ENCODE results near the gene COL25A1.

Gene COL25A1

DNA sequence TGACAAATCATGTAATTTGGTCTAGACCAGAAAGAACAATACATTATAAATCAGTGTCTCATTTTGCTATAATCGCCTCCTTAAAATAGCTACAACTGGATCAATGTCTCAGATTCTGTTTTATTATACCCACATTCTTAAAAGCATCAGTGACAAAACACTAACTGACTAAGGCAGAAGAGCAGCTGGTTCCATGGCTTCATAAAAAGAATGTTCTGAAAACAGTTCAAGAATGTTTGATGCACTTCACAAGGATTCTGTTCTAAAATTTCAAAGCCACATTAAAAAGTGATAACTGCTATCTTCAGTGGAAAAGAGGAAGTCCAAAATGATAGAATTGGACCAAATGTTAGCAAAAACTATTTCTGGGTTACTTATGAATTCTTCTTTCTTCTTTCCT lies 69.8 kb downstream of the COL25A1 start:
- no peak for DNase-seq
- intact Hi-C loops (cut with DNase I) = no loop called here

DNA sequence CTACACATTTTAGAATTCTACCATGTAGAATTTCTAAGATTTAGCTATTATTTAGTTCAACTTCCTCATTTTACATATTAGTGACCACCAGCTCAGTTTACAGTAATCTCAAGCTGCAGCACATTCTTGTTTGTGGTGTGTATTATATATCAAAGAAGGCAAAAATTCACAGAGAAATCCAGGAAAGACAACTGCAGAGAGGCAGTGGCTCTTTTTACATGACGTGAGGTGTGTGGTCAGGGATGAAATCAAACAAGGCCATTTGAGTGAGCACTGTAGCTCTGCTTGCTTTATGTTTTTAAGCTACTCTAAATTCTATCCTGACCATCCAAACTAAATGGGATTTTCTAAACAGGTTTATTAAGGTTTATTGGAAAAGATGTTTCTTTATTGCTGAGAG lies 71.1 kb downstream of the COL25A1 start:
- no peak for DNase-seq
- intact Hi-C loops (cut with DNase I) = no loop called here

DNA sequence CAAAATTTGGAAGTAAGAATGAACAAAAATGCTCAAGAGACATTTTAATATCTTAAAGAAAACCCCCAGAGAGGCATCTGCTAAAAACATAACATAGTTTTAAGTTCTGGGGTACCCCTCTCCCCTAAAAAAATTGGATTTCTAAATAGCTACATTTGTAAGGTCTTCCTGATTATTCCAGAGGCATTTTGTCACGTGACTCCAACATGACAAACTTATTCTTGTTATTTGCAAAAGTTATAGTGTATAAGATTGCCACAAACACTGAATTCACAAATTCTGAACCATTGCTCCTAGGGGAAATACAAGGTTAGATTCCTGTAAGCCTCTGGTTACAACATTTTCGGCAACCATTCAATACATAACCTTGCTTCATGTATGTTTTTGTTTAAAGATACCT lies 73.4 kb downstream of the COL25A1 start:
- DNase-seq = no peak

DNA sequence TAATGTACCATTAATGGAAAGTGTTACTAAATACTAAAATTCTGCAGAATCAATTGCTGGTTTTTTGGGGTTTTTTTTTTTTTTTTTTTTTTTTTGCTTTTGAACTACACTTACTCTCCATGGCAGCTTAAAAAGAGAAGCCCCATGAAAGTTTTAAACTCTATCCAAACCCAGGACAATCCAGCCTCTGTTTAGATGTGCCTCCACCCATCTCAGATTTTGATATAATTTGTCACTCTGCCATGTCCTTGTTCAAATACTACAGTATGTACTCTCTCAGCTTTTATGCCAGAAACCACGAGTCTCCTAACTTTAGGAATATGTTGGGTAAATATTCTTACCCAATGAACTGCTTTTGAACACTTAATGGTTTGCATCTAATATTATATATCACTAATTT lies 84.2 kb downstream of the COL25A1 start:
- intact Hi-C loops (cut with DNase I) = no loop called here

More for the DNA sequence above, 73.4 kb downstream of the COL25A1 start:
- intact Hi-C loops (cut with DNase I) = no loop called here

DNA sequence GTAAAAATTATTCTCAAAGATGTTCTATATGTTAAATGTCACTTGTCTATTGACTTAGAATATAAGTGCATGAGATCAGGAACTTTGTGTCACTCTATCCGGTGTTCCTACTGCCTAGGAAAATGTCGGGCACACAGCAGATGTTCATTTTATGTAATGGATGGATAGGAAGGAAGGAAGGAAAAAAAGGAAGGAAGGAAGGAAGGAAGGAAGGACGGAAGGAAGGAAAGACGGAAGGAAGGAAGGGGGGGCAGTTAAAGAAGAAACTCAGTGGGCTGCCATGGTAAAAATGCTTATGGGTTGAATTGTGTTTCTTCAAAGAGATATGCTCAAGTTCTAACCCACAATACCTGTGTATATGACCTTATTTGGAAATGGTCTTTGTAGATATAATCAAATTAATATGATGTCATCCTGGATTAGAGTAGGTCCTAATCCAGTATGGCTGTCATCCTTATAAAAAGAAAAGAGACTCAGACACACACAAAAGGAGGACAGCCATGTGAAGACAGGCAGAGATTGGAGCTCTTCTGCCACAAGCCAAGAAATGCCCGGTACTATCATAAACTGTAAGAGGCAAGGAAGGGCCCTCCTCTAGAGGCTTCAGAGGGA lies 86.3 kb downstream of the COL25A1 start:
- intact Hi-C loops (cut with DNase I) = no loop called here
- no peak for DNase-seq

More for the DNA sequence above, 84.2 kb downstream of the COL25A1 start:
- DNase-seq = no peak

DNA sequence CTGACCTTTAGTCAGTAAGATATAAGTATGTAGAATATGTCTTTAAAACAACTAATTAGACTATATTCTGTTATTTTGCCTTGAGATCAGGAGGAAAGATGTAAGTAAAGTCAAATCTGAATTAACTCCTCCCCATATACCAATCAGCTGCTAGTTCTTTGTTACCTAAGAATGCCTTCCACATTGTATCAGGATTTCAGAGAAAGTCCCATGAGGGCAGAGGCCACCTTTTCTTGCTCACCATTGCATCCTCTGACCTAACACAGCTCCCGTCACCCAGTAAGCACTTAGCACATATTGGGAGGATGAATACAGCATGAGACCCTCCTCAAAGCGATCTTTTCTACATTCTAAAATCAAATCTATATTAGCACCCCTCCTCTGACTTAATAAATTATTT lies 87.0 kb downstream of the COL25A1 start:
- intact Hi-C loops (cut with DNase I) = no loop called here
- no peak for DNase-seq

DNA sequence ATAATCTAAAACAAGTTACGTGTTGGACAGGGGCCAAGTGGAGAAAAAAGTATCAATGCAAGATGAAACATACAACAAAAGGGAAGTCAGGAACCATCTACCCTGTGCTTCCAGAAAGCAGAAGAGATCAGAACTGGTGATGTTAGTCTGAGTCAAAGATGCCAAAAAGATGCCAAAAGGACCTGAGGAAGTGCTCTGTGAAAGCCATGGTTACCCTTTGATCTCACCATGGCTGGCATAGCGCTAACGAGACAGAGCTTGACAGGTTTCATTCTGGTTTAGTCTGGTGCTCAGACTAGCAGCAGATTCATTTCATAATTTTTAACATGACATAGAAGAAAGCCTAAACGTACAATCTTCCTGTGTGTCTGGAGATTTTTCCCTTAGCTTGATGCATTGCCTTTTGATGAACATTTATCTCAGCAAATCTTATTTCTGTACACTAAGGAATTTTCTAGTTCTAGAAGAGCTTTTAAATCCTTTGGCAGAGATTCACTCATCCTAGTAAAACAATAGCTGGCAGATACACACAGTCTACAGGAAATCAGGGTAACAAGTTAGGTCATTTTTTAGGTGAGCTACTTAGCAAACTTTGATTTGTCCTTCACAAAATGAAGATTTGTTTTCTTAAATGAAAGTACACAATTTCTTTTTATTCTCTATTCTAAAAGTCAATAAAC lies 87.7 kb downstream of the COL25A1 start:
- intact Hi-C loops (cut with DNase I) = no loop called here
- DNase-seq = no peak

DNA sequence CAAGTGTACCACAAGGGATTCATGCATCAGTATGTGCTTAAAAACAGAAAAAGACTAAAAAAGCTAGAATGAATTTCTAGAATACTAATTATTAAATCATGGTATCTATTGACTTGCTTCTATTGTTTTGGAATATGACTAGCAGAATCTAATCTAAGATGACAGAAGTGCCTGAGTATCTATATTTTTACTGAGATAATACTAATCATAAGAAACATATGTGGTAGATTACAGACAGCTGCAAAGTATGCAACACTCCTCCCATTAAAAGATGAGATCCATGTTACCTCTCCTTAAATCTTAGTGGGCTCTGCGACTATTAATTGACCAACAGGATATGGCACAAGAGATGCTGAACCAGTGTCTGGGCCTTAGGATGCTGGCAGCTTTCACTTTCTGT lies 89.4 kb downstream of the COL25A1 start:
- intact Hi-C loops (cut with DNase I) = no loop called here

DNA sequence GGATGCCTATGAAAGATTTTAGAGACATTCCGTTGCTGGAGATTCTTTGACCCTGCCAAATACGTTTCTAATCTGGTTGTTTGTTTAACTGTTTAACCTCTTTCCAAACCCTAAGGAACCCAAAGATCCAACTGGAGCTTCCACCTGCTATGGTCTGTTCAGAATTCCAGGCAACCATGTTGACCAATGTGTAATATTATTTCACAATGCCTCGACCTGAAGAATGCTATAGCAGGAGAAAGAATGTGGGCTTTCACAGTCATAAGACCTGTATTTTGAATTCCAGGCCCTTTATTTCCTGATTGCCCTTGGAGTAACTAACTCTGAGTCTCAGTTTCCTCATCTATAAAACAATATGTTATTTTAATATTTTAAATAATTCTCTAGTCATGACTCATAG lies 90.8 kb downstream of the COL25A1 start:
- no peak for DNase-seq
- intact Hi-C loops (cut with DNase I) = no loop called here

More for the DNA sequence above, 89.4 kb downstream of the COL25A1 start:
- no peak for DNase-seq

DNA sequence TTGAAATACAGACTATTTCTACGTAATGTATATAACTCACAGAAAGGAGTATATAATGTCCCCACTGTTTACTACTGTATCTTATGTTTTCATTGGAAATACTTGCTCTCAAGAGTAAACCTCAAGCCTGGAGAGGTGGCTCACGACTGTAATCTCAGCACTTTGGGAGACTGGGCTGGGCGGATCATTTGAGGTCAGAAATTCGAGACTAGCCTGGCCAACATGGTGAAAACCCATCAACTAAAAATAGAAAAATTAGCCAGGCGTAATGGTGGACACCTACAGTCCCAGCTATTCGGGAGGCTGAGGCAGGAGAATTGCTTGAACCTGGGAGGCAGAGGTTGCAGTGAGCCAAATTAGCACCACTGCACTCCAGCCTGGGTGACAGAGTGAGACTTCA lies 92.8 kb downstream of the COL25A1 start:
- intact Hi-C loops (cut with DNase I) = no loop called here
- DNase-seq = no peak

DNA sequence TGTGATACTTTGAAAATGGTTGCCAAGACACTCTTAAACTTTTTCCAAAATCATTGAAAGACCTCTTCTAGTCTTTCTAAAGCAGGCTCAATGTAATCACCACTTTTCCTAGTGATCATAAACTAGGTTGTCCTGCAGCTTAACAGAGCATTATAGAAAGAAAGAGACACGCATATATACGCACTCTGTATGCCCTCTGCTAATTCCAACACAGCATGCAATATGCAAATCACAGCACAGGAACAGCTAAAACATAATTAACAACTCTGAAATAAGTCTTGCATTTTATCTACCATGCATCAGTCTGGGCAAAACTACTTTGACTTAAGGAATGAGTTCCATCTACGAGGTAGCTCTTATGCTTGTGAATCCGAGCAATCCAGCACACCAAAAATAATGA lies 94.6 kb downstream of the COL25A1 start:
- intact Hi-C loops (cut with DNase I) = no loop called here
- DNase-seq = no peak

DNA sequence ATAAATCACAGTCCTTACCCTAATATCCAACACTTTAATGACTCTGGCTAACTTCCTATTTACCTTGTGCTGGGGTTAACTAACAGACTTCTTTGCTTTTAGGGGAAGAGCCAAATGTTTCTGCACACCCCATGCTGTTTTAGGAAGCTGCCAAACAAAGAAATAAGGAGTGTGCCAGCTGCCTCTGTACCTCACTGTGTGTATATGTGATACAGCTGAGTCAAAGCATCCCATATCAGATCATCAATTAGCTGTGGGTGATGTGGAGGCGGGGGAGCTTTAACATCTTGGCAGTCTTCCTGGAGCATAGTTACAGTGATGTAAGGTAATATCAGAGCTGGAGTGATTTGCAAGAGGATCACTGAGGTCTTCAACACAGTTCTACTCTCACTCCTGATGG lies 95.4 kb downstream of the COL25A1 start:
- DNase-seq = peak in 36 of 42 donors; percentile 5 to 85 (median 58)
- intact Hi-C loops (cut with DNase I) = no loop called here

DNA sequence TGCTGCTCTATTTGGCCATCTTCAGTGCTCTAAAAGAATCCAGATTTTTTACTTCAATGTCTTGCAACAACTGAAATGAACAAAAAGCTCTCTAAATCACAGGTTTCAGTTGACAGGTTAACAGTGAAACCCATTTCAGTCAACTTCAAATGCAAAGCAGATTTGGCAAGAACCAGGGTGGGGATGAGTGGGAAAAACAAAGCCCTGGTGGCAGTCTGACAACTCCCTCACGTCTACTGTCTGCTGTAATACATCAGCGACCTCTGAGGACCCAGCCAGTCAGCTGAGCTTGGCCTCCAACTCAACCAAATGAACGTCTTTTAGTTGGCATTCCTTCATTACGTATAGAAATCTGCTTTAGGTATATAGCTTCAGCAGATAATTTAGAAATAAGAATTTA lies 95.8 kb downstream of the COL25A1 start:
- intact Hi-C loops (cut with DNase I) = no loop called here
- peak in 6 of 42 donors; percentile 4 to 32 (median 15) for DNase-seq

DNA sequence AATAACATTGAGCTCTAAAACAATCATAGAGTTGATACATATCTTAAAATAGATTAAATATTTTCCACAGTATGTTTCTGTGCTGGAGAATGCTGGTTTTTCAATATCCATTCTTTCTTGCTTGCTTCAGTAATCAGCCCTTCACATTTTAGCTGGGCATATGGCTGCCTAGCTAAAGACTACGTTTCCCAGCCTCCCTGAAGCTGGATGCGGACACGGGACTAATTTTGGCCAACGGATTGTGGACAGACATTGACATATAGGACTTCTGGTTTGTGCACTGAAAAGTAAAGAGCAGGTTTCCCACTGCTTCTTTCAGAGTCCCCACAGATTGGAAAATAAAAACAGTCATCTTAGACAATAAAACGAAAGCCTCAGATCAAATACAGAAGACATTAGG lies 97.3 kb downstream of the COL25A1 start:
- no peak for DNase-seq
- intact Hi-C loops (cut with DNase I) = no loop called here

DNA sequence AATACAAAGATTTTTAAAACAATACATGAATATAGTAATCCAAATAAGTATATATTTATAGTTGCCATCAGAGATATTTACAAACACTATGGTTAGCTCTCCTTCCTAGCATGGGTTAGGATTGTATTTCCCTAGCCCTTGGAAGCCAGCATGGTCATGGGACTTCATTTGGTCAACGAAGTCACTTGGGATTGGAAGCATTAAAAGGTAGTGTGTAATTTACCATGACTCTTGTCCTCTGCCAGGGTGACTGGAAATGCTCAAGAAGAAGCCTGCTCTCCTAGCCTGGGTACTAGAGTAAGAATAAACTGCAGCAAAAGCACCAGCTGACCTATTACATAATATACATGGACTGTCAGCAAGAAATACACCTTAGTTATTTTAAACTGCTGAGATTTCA lies 102.9 kb downstream of the COL25A1 start:
- intact Hi-C loops (cut with DNase I) = no loop called here
- DNase-seq = no peak

DNA sequence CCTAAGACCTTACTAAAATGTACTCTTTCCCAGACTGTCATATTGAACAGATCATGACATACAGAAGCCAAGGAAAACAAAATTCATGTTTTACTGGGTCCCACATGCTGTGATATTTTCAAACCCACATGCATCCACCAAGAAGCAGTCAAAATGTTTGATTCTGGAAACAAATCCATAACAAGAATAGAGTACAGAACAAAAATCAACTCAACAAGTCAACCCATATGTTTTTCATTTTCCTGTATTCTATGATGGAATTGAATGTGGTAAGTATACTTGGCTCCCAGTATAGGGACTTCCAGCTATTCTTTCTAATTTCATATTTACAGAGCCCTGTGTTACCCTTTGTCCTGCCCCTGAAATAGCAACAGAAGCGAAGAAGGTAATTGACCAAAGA lies 106.8 kb downstream of the COL25A1 start:
- intact Hi-C loops (cut with DNase I) = no loop called here
- DNase-seq = no peak

DNA sequence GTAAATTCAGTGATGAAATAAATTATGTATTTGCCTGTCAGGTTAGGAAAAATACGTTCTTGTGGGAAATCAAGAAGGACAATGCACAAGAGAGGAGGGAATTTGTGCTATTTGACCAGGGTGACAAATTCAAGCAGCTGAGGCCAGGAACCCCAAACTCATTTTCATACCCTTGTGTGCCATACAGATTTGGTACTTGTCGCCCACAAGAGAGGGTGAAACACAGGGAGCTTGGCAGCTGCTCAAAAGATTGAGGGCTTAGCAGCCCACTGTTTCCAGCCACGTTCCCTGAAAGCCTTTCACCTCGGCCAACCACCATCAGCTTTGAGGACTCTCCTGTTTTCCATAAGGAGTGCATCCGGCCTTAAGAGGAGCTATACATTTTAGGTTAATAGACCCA lies 111.2 kb downstream of the COL25A1 start:
- DNase-seq = no peak
- intact Hi-C loops (cut with DNase I) = no loop called here

DNA sequence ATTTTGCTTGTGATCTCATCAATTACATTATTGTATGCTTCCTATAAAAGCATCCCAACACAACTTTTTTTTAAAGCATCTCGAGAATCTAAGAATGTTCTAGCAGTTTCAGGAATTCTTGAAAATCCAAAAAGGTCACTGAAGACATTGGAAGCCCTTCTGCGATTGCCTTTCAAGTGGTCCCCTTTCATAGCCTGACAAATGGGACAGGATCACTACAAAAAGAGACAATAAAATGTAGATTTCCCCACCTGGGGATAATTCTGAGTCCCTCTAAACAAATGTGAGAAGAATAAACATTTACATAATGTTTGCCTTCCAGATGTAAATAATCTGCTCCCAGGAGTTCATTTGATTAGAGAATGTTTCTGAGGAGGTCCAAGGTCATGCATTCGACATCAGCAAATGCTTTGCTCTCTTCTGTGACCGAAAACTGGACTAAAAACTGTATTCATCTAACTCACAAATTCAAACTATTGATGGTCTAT lies 116.0 kb downstream of the COL25A1 start:
- no peak for DNase-seq
- intact Hi-C loops (cut with DNase I) = no loop called here

DNA sequence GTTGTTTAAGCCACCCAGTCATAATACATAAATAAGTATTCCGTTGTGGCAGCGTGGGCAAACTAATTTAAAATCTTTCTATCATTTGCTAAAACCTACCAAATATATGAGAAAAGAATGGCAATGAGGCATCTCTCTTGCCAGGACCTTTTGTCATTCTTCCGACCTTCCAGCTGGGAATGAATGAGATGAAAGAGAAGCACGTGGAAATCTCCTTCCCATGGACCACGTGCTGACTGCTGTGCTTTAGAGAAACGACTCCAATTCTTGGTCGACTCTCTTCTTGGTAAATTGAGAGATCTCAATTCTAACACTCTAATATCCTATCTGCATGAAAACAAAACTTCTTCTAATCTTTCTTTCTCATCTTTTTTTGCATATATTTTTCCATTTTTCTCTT lies 116.5 kb downstream of the COL25A1 start:
- intact Hi-C loops (cut with DNase I) = no loop called here
- DNase-seq = no peak

DNA sequence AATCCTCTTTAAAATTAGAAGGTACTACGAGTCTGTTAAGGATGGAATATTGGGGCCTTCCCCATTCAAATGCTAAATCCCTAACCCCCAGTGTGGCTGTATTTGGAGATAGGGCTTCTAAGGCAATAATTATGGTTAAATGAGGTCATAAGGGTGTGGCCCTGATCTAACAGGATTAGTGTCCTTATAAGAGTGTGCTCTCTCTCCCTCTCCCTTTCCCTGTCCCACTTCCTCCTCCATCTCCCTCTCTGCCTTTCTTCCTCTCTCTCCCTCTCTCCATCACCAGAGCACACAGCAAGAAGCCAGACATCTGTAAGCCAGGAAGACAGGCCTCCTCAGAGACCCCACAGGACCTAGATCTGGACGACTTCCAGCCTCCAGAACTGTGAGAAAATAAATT lies 116.9 kb downstream of the COL25A1 start:
- intact Hi-C loops (cut with DNase I) = no loop called here
- no peak for DNase-seq

DNA sequence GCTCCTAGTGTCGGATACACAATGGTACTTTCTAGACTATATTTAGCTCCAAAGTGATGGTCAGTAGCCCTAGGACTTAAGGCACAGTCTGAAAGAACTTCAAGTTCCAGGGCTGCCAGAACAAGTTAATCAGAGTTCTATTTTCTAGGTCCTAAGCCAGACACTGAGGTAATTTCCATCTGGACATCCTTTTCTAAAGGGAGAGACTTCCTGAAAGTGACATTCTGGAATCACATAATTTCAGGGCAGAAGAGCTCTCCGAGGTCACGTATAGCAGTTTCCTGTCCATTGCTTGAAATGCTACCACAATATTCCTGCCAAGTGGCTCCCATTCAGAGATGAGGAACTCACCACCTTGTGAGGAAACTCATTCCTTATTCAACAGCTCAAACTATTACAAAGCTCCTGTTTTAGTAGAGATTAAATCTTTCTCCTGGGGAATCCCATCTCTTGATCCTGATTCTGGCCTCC lies 117.9 kb downstream of the COL25A1 start:
- intact Hi-C loops (cut with DNase I) = no loop called here
- no peak for DNase-seq
